ENCODE data around the gene EVPLL. TPM values are rescaled to one million over a fixed set of nuclear protein-coding genes. Genes with fewer than 3 reads are reported as not detected.

The EVPLL gene
- total RNA-seq, 1 experiment from 2014 or later: 0.61 TPM

GRCh38 chr17:18328643-18329204, 48.9 kb upstream of the EVPLL start:
- Histone ChIP-seq H2AK5ac (ENCODE audit: insufficient read length, low read length) (no peak overlapping the region), H3K9ac (ENCODE audit: extremely low read depth, insufficient read length, low read length) (no peak overlapping the region), H3K4ac (ENCODE audit: low read depth, low read length) (no peak overlapping the region), H3K14ac (ENCODE audit: insufficient read depth, low read length) (no peak overlapping the region), H4K91ac (ENCODE audit: insufficient read length, low read depth, low read length) (no peak overlapping the region), H3K27ac (ENCODE audit: insufficient read length, low read depth, low read length) (no peak overlapping the region), H3K79me1 (ENCODE audit: insufficient read depth, low read depth, low read length, poor library complexity, severe bottlenecking) (no peaks in the 10 kb centered on the region), H3K4me2 (ENCODE audit: insufficient read depth, insufficient read length, low read length) (no peak overlapping the region), H3T11ph (ENCODE audit: low read length) (no peak overlapping the region), H2BK12ac (ENCODE audit: insufficient read length, low read depth, low read length) (no peak overlapping the region), H3K27me3 (ENCODE audit: insufficient read depth, low read length) (no peaks in the 10 kb centered on the region), H2AFZ (ENCODE audit: low read length) (no peak overlapping the region), H3K79me2 (ENCODE audit: insufficient read depth, low read length) (no peaks in the 10 kb centered on the region), H4K20me1 (ENCODE audit: control insufficient read depth, insufficient read depth, insufficient read length) (no peaks in the 10 kb centered on the region), H2BK120ac (ENCODE audit: low read depth, low read length, poor library complexity, severe bottlenecking) (no peak overlapping the region), H3K4me1 (ENCODE audit: insufficient read depth, low read length) (no peaks in the 10 kb centered on the region), H3K23ac (ENCODE audit: insufficient read length, low read depth, low read length) (no peak overlapping the region), H3K9me3 (ENCODE audit: control insufficient read depth, low read depth, low read length) (no peaks in the 10 kb centered on the region), H3K56ac (ENCODE audit: insufficient read length, low read depth, low read length) (no peak overlapping the region), H2BK20ac (ENCODE audit: low read depth, low read length, poor library complexity, severe bottlenecking) (no peak overlapping the region), H2BK15ac (ENCODE audit: low read depth, low read length) (no peak overlapping the region), H3K18ac (ENCODE audit: insufficient read length, low read depth, low read length) (no peak overlapping the region), H4K8ac (replicated peaks; ENCODE audit: insufficient read length, low read depth, low read length) (no peak overlapping the region), H3K23me2 (ENCODE audit: insufficient read length, low read depth, low read length, poor library complexity, severe bottlenecking) (no peaks in the 10 kb centered on the region), H4K5ac (ENCODE audit: insufficient read length, low read depth, low read length) (no peak overlapping the region), H2BK5ac (ENCODE audit: insufficient read length, low read length) (no peak overlapping the region)
- H3K27ac Mint-ChIP-seq: no peak overlapping the region; a peak in 1 of 7 replicates
- no peaks in the 10 kb centered on the region for H3K4me1 Mint-ChIP-seq
- peaks cover 1% of the 10 kb centered on the region; the same call in 1 of the 2 replicates for H3K27me3 Mint-ChIP-seq (ENCODE audit: low read depth)
- no peak overlapping the region for H3K4me3 Mint-ChIP-seq
- DNase-seq: no peak
- no peak for TF ChIP-seq CTCF (conservative IDR thresholded peaks at IDR 0.05)
- H3K36me3 Mint-ChIP-seq (ENCODE audit: insufficient read depth in 1 of 3, low read depth in 3 of 3): peaks cover 34 to 81% (median 51%) of the 10 kb centered on the region in 3 experiments
- WGBS (ENCODE audit: extremely low coverage, insufficient read length, low lambda C conversion rate): no CpG with 5 or more reads among the region's 9 CpGs
- H3K9me3 Mint-ChIP-seq: peaks cover 0 to 2% of the 10 kb centered on the region in 2 experiments; a peak in 2 of 5 replicates

Data from H9 (cell line).